Measurements from ENCODE around the gene PPP1R14D. TPM values are rescaled to one million over a fixed set of nuclear protein-coding genes. Genes with fewer than 3 reads are reported as not detected.

The PPP1R14D gene
- total and polyA plus RNA-seq, 12 donors = not detected

- DNase-seq = peak in 1 of 2 donors; percentile 39
- Histone ChIP-seq H3K4me1 (peaks cover 0 to 12% (median 4%) of the 10 kb centered on the region in 9 donors), H3K27ac (no peak overlapping the region), H3K36me3 (peaks cover 0 to 49% (median 26%) of the 10 kb centered on the region in 9 donors), H3K9me3 (no peaks in the 10 kb centered on the region), H3K4me3 (no peak overlapping the region), H3K27me3 (no peaks in the 10 kb centered on the region)
- TF ChIP-seq CTCF (IDR thresholded peaks at IDR 0.05) = no peak
- intact Hi-C loops (cut with DNase I) = no loop called here
- ATAC-seq = peak in 7 of 8 donors; percentile 16 to 73 (median 61)
- 65 to 74% methylated on average over 4 of the region's 4 CpGs for WGBS, 2 donors
These were observed 13.3 kb downstream of the PPP1R14D start for GRCh38 chr15:40815042-40815698.

GRCh38 chr15:40812721-40813425 lies 15.6 kb downstream of the PPP1R14D start:
- H3K4me3 ChIP-seq = no peak overlapping the region
- peaks cover 0 to 24% (median 14%) of the 10 kb centered on the region in 9 donors for H3K4me1 ChIP-seq
- no peak for DNase-seq
- no peaks in the 10 kb centered on the region for H3K9me3 ChIP-seq
- no peak for ATAC-seq
- peaks cover 0 to 58% (median 26%) of the 10 kb centered on the region in 9 donors for H3K36me3 ChIP-seq
- no peaks in the 10 kb centered on the region for H3K27me3 ChIP-seq
- H3K27ac ChIP-seq = no peak overlapping the region
- 95 to 97% methylated on average over 12 of the region's 12 CpGs for WGBS, 2 donors
- no peak for TF ChIP-seq CTCF (IDR thresholded peaks at IDR 0.05)
- intact Hi-C loops (cut with DNase I) = no loop called here

- no peak for TF ChIP-seq CTCF (IDR thresholded peaks at IDR 0.05)
- intact Hi-C loops (cut with DNase I) = loop anchor here in 1 of 10 donors (10.0 kb wide), 1 partner anchor 86 kb away; the partner anchor contains the start of gene VPS18
- ATAC-seq = no peak
- Histone ChIP-seq H3K36me3 (peaks cover 0 to 50% (median 19%) of the 10 kb centered on the region in 9 donors), H3K27ac (no peak overlapping the region), H3K4me3 (no peak overlapping the region), H3K27me3 (no peaks in the 10 kb centered on the region), H3K9me3 (no peaks in the 10 kb centered on the region), H3K4me1 (peaks cover 3 to 41% (median 23%) of the 10 kb centered on the region in 9 donors)
- DNase-seq = no peak
- 70 to 87% methylated on average over 8 of the region's 8 CpGs for WGBS, 2 donors
These were observed 19.6 kb downstream of the PPP1R14D start for GRCh38 chr15:40808861-40809450.

GRCh38 chr15:40807888-40808461 lies 20.5 kb downstream of the PPP1R14D start:
- DNase-seq = no peak
- H3K4me3 ChIP-seq = peak overlapping the region; percentile 59 to 95 (median 82)
- peaks cover 3 to 50% (median 23%) of the 10 kb centered on the region in 9 donors for H3K4me1 ChIP-seq
- no peak for ATAC-seq
- no peak for TF ChIP-seq CTCF (IDR thresholded peaks at IDR 0.05)
- peak overlapping the region in 9 of 10 donors; percentile 91 to 99 (median 96) for H3K27ac ChIP-seq
- peaks cover 0 to 48% (median 10%) of the 10 kb centered on the region in 9 donors for H3K36me3 ChIP-seq
- H3K27me3 ChIP-seq = no peaks in the 10 kb centered on the region
- no peaks in the 10 kb centered on the region for H3K9me3 ChIP-seq
- intact Hi-C loops (cut with DNase I) = loop anchor here in 1 of 10 donors (1.0 to 10.0 kb wide), 3 partner anchors 53 to 113 kb away; partner anchors contain the start of genes RAD51, RMDN3 and VPS18
- WGBS, 2 donors = 19 to 60% methylated on average over 19 of the region's 19 CpGs

All from heart right ventricle (tissue), 16 donors.